Measurements from ENCODE around the gene R3HDML.
"Not testable (repeated sequence)": the region's sequence is repeated elsewhere in the genome, so short reads cannot be mapped to it uniquely, and the experiment has no call there.

The R3HDML gene

GRCh38 chr20:44331201-44331600, 5.6 kb upstream of the R3HDML start:
- no peak for DNase-seq

- DNase-seq = no peak
Observed at GRCh38 chr20:44334306-44334705, 2.5 kb upstream of the R3HDML start.

- no peak for DNase-seq
Observed at GRCh38 chr20:44334709-44335108, 2.1 kb upstream of the R3HDML start.

GRCh38 chr20:44335675-44336074, 1.2 kb upstream of the R3HDML start:
- no peak for DNase-seq

GRCh38 chr20:44336086-44336485, 757 bp upstream of the R3HDML start:
- DNase-seq = no peak

- no peak for DNase-seq
Observed at GRCh38 chr20:44342248-44342647, 5.4 kb downstream of the R3HDML start.

GRCh38 chr20:44343162-44343675, 6.4 kb downstream of the R3HDML start:
- DNase-seq = no peak

- no peak for DNase-seq
Observed at GRCh38 chr20:44344723-44345122, 7.9 kb downstream of the R3HDML start.

- no peak for DNase-seq
Observed at GRCh38 chr20:44345147-44345546, 8.3 kb downstream of the R3HDML start.

- not testable (repeated sequence) for DNase-seq
Observed at GRCh38 chr20:44345941-44346340, 9.1 kb downstream of the R3HDML start.

GRCh38 chr20:44348168-44348659, 11.4 kb downstream of the R3HDML start:
- no peak for DNase-seq

GRCh38 chr20:44349349-44349748, 12.5 kb downstream of the R3HDML start:
- DNase-seq = no peak

GRCh38 chr20:44350567-44350966, 13.7 kb downstream of the R3HDML start:
- DNase-seq = no peak

- DNase-seq = no peak
Observed at GRCh38 chr20:44354979-44355497, 18.2 kb downstream of the R3HDML start.

- DNase-seq = no peak
Observed at GRCh38 chr20:44355498-44356352, 18.9 kb downstream of the R3HDML start, which contains the start of gene HNF4A. HNF4A (plus strand) TSS chr20:44355699; CDS start chr20:44355805, 106 bp downstream.

GRCh38 chr20:44356353-44356723, 19.5 kb downstream of the R3HDML start:
- DNase-seq = no peak

GRCh38 chr20:44357020-44357419, 20.2 kb downstream of the R3HDML start:
- DNase-seq = no peak

- DNase-seq = no peak
Observed at GRCh38 chr20:44357555-44358125, 20.8 kb downstream of the R3HDML start.

- DNase-seq = no peak
Observed at GRCh38 chr20:44358776-44359175, 21.9 kb downstream of the R3HDML start.

GRCh38 chr20:44360221-44360620, 23.4 kb downstream of the R3HDML start:
- no peak for DNase-seq

- no peak for DNase-seq
Observed at GRCh38 chr20:44361021-44361420, 24.2 kb downstream of the R3HDML start.

GRCh38 chr20:44362466-44362940, 25.7 kb downstream of the R3HDML start:
- DNase-seq = no peak

- DNase-seq = no peak
Observed at GRCh38 chr20:44364068-44364467, 27.2 kb downstream of the R3HDML start.

GRCh38 chr20:44364780-44365179, 27.9 kb downstream of the R3HDML start:
- no peak for DNase-seq

All from NCI-H774 (cell line).